Erythroblast (primary cell): ENCODE data around the gene HOXC5.

Source experiments
- DNase-seq, 2 experiments: peaks; one replicate each; lab custom pipeline; 2025; lab: John Stamatoyannopoulos, UW
- GATA1 ChIP-seq: IDR thresholded peaks from 2 replicates; pipeline ENCODE4 v1.6.1; 2011; ENCODE audit warnings: low read depth, mild to moderate bottlenecking, control low read depth, low read length, moderate library complexity
- POLR2A ChIP-seq: IDR thresholded peaks from 2 replicates; pipeline ENCODE4 v1.6.1; 2011; ENCODE audit warnings: mild to moderate bottlenecking, low read length

The HOXC5 gene

GRCh38 chr12:54007538-54008259, 25.2 kb upstream of the HOXC5 start:
- no peak for TF ChIP-seq GATA1
- no peak for TF ChIP-seq POLR2A
- DNase-seq = no peak

DNA sequence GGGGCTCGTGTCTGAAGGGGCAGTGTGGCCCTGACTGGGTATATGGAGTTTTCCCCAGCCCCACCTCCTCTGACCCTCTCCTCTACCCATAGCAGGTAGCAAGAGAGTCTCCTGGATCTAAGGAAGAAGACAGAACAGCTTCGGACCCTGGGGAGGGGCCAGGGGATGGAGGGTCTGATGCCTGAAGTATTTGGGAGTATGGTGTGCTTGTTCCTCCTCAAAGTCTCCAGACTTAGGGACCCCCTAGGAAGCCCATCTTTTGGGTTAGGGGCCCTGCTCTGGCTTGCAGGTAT, 24.6 kb upstream of the HOXC5 start:
- TF ChIP-seq POLR2A (no peak), GATA1 (no peak)
- DNase-seq = no peak

- TF ChIP-seq POLR2A (no peak), GATA1 (no peak)
- DNase-seq = no peak
Measured at GRCh38 chr12:54009171-54010052, 23.4 kb upstream of the HOXC5 start.

- TF ChIP-seq GATA1 = no peak
- TF ChIP-seq POLR2A = no peak
- no peak for DNase-seq
Measured at GRCh38 chr12:54010053-54010971, 22.5 kb upstream of the HOXC5 start.

- no peak for TF ChIP-seq GATA1
- TF ChIP-seq POLR2A = no peak
- DNase-seq = no peak
Measured at GRCh38 chr12:54010972-54011664, 21.7 kb upstream of the HOXC5 start.

GRCh38 chr12:54011665-54012532, 21.0 kb upstream of the HOXC5 start:
- TF ChIP-seq POLR2A (no peak), GATA1 (no peak)
- no peak for DNase-seq

DNA sequence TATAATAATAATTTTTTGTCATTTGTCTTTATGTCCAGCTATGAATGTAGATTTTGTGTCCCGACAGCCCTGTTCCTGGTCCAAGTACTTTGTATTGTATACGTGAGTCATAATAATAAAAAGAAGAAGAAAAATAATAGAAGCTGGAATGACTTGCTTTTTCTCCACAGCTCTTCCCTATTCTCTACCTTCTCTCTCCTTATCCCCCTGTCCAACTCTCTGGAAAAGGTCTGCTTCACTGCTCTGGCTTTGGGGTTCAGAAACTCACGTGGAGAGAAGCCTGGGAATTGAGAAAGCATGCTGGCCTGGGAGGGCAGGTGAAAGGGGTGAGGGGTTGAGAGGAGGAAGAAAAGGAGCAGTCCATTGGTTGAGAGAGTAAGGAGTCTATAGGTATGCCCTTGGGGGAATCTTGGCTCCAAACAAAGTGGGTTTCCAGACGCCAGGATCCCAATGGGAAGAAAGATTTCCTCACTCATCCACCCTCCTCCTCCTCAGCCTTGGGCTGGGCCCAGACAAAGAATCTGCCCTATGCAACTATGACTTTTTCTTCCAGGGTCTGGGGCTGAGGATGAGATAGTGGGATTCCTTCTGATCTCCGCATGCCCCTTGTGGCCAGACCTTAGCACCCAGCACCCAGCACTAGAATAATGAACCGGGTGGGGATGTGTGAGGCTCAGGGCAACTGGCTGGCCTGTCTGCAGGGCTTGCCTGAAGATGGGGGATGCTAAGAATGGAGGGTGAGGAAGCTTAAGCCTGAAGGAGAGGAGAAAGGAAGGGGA, 20.0 kb upstream of the HOXC5 start:
- TF ChIP-seq GATA1 (no peak), POLR2A (no peak)
- DNase-seq = no peak

GRCh38 chr12:54014377-54015017, 18.4 kb upstream of the HOXC5 start:
- DNase-seq = no peak
- TF ChIP-seq POLR2A (no peak), GATA1 (no peak)

GRCh38 chr12:54015018-54015931, 17.6 kb upstream of the HOXC5 start:
- TF ChIP-seq POLR2A = no peak
- TF ChIP-seq GATA1 = no peak
- no peak for DNase-seq

DNA sequence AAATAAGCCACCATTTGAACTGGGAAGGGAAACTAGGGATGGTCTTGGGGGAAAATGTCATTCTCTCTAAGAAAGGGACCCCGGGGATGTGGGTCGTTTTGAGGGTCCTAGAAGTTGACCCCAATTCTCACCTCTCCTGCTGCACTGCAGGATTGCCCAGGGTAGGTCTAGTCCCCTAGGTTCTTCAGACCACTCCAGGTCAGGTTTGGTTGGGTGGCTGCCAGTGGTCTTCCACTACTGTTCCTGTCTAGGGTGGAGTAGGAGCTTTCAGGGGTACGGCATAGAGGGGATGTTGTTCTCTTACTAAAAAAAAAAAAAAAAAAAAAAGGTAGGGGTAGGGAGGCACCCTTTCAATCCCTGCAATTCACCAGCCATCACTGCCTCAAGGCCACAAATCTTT, 16.8 kb upstream of the HOXC5 start:
- no peak for TF ChIP-seq POLR2A
- no peak for TF ChIP-seq GATA1
- DNase-seq = no peak

DNA sequence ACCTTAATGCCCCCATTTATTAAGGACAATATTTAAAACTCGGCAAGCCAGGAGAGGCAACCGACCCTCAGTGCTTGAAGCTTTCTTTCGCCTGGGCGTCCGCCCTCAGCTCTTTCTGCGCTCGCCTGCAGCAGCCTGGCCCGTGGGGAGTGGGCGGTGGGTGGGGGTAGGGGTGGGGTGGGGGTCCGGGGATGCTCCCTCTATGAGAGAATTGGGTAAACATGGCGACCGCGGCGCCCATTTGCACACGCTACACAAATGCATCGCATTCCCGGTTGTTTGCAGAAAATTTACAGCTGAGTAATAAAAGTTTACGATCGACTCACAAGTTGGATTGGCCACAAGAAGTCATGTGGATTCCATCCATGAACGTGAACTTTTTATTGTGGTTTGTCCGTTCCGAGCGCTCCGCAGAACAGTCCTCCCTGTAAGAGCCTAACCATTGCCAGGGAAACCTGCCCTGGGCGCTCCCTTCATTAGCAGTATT, 16.3 kb upstream of the HOXC5 start:
- no peak for DNase-seq
- TF ChIP-seq POLR2A (no peak), GATA1 (no peak)
